Fibroblast of mammary gland (primary cell): ENCODE results near the gene ASIC5.

ENCODE experiments used
- DNase-seq: peaks from one replicate; pipeline ENCODE4 v3.0.0-alpha.2; 2010; ENCODE audit warnings: low read depth
- H3K4me3 ChIP-seq: 2 replicates; pipeline ENCODE4 v1.5.1; 2011; ENCODE audit warnings: low read depth, mild to moderate bottlenecking, low read length, moderate library complexity; ENCODE audit not compliant: control insufficient read depth
- CTCF ChIP-seq: conservative IDR thresholded peaks from 2 replicates; pipeline ENCODE4 v1.5.1; 2011; ENCODE audit warnings: low read depth, low read length, inconsistent platforms; ENCODE audit not compliant: control insufficient read depth, insufficient read depth

Gene ASIC5

GRCh38 chr4:155832664-155833063 is 33.4 kb downstream of the ASIC5 start:
- no peak for TF ChIP-seq CTCF
- DNase-seq: no peak
- H3K4me3 ChIP-seq: no peak overlapping the region

GRCh38 chr4:155828628-155829027 is 37.4 kb downstream of the ASIC5 start:
- TF ChIP-seq CTCF: no peak
- no peak for DNase-seq
- no peak overlapping the region for H3K4me3 ChIP-seq

GRCh38 chr4:155822572-155822971 is 43.5 kb downstream of the ASIC5 start:
- no peak for TF ChIP-seq CTCF
- H3K4me3 ChIP-seq: no peak overlapping the region
- no peak for DNase-seq

GRCh38 chr4:155820887-155821518 is 45.1 kb downstream of the ASIC5 start:
- no peak for TF ChIP-seq CTCF
- DNase-seq: no peak
- no peak overlapping the region for H3K4me3 ChIP-seq

- no peak for TF ChIP-seq CTCF
- no peak for DNase-seq
- no peak overlapping the region for H3K4me3 ChIP-seq
Observed at GRCh38 chr4:155819066-155819465, 47.0 kb downstream of the ASIC5 start.

GRCh38 chr4:155818639-155819038 is 47.4 kb downstream of the ASIC5 start:
- no peak for TF ChIP-seq CTCF
- H3K4me3 ChIP-seq: no peak overlapping the region
- DNase-seq: no peak

GRCh38 chr4:155811083-155811482 is 55.0 kb downstream of the ASIC5 start:
- no peak for TF ChIP-seq CTCF
- no peak for DNase-seq

More at GRCh38 chr4:155811083-155811482, 55.0 kb downstream of the ASIC5 start:
- H3K4me3 ChIP-seq: no peak overlapping the region
